ENCODE data around the gene KIAA0513.

KIAA0513 gene

GRCh38 chr16:84990782-84991181, 36.8 kb upstream of the KIAA0513 start:
- no peak for TF ChIP-seq FOXP2 (optimal IDR thresholded peaks at IDR 0.05; ENCODE audit: borderline replicate concordance, extremely low read depth, extremely low read length, insufficient read depth)
- no peak for TF ChIP-seq SIN3A (IDR thresholded peaks at IDR 0.05; ENCODE audit: borderline replicate concordance, insufficient read depth, low read length)
- no peak for TF ChIP-seq REST (IDR thresholded peaks at IDR 0.05; ENCODE audit: insufficient read depth in 1 of 2, low read depth in 2 of 2, low read length in 2 of 2)
- no peak for TF ChIP-seq TAF1 (IDR thresholded peaks at IDR 0.05; ENCODE audit: borderline replicate concordance, insufficient read depth, low read length)
- no peak for TF ChIP-seq POLR2AphosphoS5 (IDR thresholded peaks at IDR 0.05; ENCODE audit: low read depth, low read length)

GRCh38 chr16:84992717-84993075, 34.9 kb upstream of the KIAA0513 start:
- TF ChIP-seq TAF1 (IDR thresholded peaks at IDR 0.05; ENCODE audit: borderline replicate concordance, insufficient read depth, low read length) (no peak), FOXP2 (optimal IDR thresholded peaks at IDR 0.05; ENCODE audit: borderline replicate concordance, extremely low read depth, extremely low read length, insufficient read depth) (no peak), REST (IDR thresholded peaks at IDR 0.05; ENCODE audit: insufficient read depth in 1 of 2, low read depth in 2 of 2, low read length in 2 of 2) (no peak), SIN3A (IDR thresholded peaks at IDR 0.05; ENCODE audit: borderline replicate concordance, insufficient read depth, low read length) (no peak), POLR2AphosphoS5 (IDR thresholded peaks at IDR 0.05; ENCODE audit: low read depth, low read length) (no peak)

- no peak for TF ChIP-seq POLR2AphosphoS5 (IDR thresholded peaks at IDR 0.05; ENCODE audit: low read depth, low read length)
- no peak for TF ChIP-seq REST (IDR thresholded peaks at IDR 0.05; ENCODE audit: insufficient read depth in 1 of 2, low read depth in 2 of 2, low read length in 2 of 2)
- TF ChIP-seq FOXP2 (optimal IDR thresholded peaks at IDR 0.05; ENCODE audit: borderline replicate concordance, extremely low read depth, extremely low read length, insufficient read depth) = no peak
- TF ChIP-seq SIN3A (IDR thresholded peaks at IDR 0.05; ENCODE audit: borderline replicate concordance, insufficient read depth, low read length) = no peak
Observed at GRCh38 chr16:84993926-84994325, 33.7 kb upstream of the KIAA0513 start.

GRCh38 chr16:84995663-84996062, 31.9 kb upstream of the KIAA0513 start:
- TF ChIP-seq TAF1 (IDR thresholded peaks at IDR 0.05; ENCODE audit: borderline replicate concordance, insufficient read depth, low read length) (no peak), FOXP2 (optimal IDR thresholded peaks at IDR 0.05; ENCODE audit: borderline replicate concordance, extremely low read depth, extremely low read length, insufficient read depth) (no peak), REST (IDR thresholded peaks at IDR 0.05; ENCODE audit: insufficient read depth in 1 of 2, low read depth in 2 of 2, low read length in 2 of 2) (no peak), SIN3A (IDR thresholded peaks at IDR 0.05; ENCODE audit: borderline replicate concordance, insufficient read depth, low read length) (no peak), POLR2AphosphoS5 (IDR thresholded peaks at IDR 0.05; ENCODE audit: low read depth, low read length) (no peak)

- TF ChIP-seq FOXP2 (optimal IDR thresholded peaks at IDR 0.05; ENCODE audit: borderline replicate concordance, extremely low read depth, extremely low read length, insufficient read depth) (no peak), SIN3A (IDR thresholded peaks at IDR 0.05; ENCODE audit: borderline replicate concordance, insufficient read depth, low read length) (no peak)
Observed at GRCh38 chr16:84996365-84996764, 31.2 kb upstream of the KIAA0513 start.
